HL-60 (cell line): ENCODE results near the gene NPM1.

Experiments
- DNase-seq, 2 experiments: peaks; one replicate each; pipeline ENCODE4 v3.0.0-alpha.2; 2010 to 2020; ENCODE audit warnings: low read depth in 1 of 2, low spot score in 1 of 2
- H3K27ac ChIP-seq: fragments of 250-450 bp; sonication (Bioruptor Pico); replicated peaks from 2 replicates; pipeline ENCODE4 v1.5.1; 2020; ENCODE audit warnings: mild to moderate bottlenecking, moderate library complexity
- H3K27me3 ChIP-seq: fragments of 250-450 bp; sonication (Bioruptor Pico); 2 replicates; pipeline ENCODE4 v1.5.1; 2021; ENCODE audit warnings: mild to moderate bottlenecking, moderate library complexity; ENCODE audit not compliant: insufficient read depth, poor library complexity, severe bottlenecking
- H3K4me3 ChIP-seq: replicated peaks from 2 replicates; pipeline ENCODE4 v1.5.1; 2011; ENCODE audit warnings: mild to moderate bottlenecking, control low read depth, low read length; ENCODE audit not compliant: insufficient read depth
- CTCF ChIP-seq: IDR thresholded peaks from one replicate; pipeline ENCODE4 v1.5.1; 2011; ENCODE audit warnings: low read length, control low read depth, inconsistent platforms; ENCODE audit not compliant: insufficient read depth
- GABPA ChIP-seq: IDR thresholded peaks from 2 replicates; pipeline ENCODE4 v1.6.1; 2012; ENCODE audit warnings: low read depth
- POLR2AphosphoS5 ChIP-seq: IDR thresholded peaks from 2 replicates; pipeline ENCODE4 v1.6.1; 2012; ENCODE audit warnings: low read depth
- REST ChIP-seq: IDR thresholded peaks from 2 replicates; pipeline ENCODE4 v1.6.1; 2012; ENCODE audit warnings: low read depth; ENCODE audit not compliant: insufficient replicate concordance
- SPI1 ChIP-seq: IDR thresholded peaks from 2 replicates; pipeline ENCODE4 v1.6.1; 2012; ENCODE audit warnings: low read depth, mild to moderate bottlenecking, borderline replicate concordance

Gene NPM1

GRCh38 chr5:171427318-171428167 lies 39.9 kb downstream of the NPM1 start:
- no peak for DNase-seq
- Histone ChIP-seq H3K27ac (no peak overlapping the region), H3K4me3 (no peak overlapping the region), H3K27me3 (no peaks in the 10 kb centered on the region)
- TF ChIP-seq REST: no peak

GRCh38 chr5:171428168-171428696 lies 40.6 kb downstream of the NPM1 start:
- no peak for TF ChIP-seq POLR2AphosphoS5
- no peak for TF ChIP-seq GABPA
- no peak for TF ChIP-seq CTCF
- no peak for TF ChIP-seq REST
- TF ChIP-seq SPI1: no peak
- Histone ChIP-seq H3K27me3 (no peaks in the 10 kb centered on the region), H3K27ac (no peak overlapping the region), H3K4me3 (no peak overlapping the region)
- no peak for DNase-seq

GRCh38 chr5:171428809-171429542 lies 41.3 kb downstream of the NPM1 start:
- Histone ChIP-seq H3K27ac (no peak overlapping the region), H3K4me3 (no peak overlapping the region), H3K27me3 (no peaks in the 10 kb centered on the region)
- TF ChIP-seq REST (no peak), SPI1 (no peak), CTCF (no peak), POLR2AphosphoS5 (no peak), GABPA (no peak)
- no peak for DNase-seq
